Measurements from ENCODE around the gene KPNA3.

The KPNA3 gene

DNA sequence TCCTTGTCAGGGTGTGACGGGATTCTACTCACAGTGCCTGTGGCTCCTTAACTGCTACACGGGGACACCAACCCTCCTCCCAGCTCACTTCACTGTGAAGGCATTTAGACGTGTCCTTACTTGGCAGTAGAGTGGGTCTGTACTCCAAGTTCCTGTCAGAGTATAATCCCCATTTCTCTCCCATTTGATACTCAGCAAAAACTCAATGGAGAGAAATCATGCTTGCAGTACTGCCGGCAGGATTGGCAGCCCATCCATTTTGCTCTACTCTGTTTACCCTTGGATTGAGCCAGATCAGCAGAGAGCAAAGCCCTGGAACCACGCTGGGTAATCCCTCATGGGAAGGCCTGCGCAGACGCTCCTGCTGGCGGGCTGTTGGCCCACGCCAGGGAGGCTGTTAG lies 135.2 kb downstream of the KPNA3 start:
- Histone ChIP-seq H3K79me2 (ENCODE audit: insufficient read depth, low read length) (no peaks in the 10 kb centered on the region), H3K4me2 (ENCODE audit: low read depth, low read length, poor library complexity, severe bottlenecking) (no peak overlapping the region), H3K9me3 (ENCODE audit: insufficient read depth, low read depth, low read length) (no peaks in the 10 kb centered on the region), H3F3A (ENCODE audit: low read depth) (no peaks in the 10 kb centered on the region), H3K4me3 (ENCODE audit: low read length, poor library complexity, severe bottlenecking) (no peak overlapping the region), H3K9me2 (replicated peaks; ENCODE audit: low read depth, low read length) (no peaks in the 10 kb centered on the region), H3K36me3 (ENCODE audit: insufficient read depth, low read length) (peaks cover 27% of the 10 kb centered on the region; the same call in 1 of the 2 replicates), H3K4me1 (ENCODE audit: insufficient read depth, low read length, poor library complexity, severe bottlenecking) (no peaks in the 10 kb centered on the region), H2AFZ (ENCODE audit: low read length) (no peak overlapping the region), H3K9ac (ENCODE audit: low read depth, low read length, poor library complexity, severe bottlenecking) (no peak overlapping the region), H4K20me1 (ENCODE audit: insufficient read depth, low read length, poor library complexity, severe bottlenecking) (no peaks in the 10 kb centered on the region), H3K27me3 (ENCODE audit: insufficient read depth, low read length, poor library complexity, severe bottlenecking) (no peaks in the 10 kb centered on the region)
- no peak for TF ChIP-seq EZH2phosphoT487 (IDR thresholded peaks at IDR 0.05; ENCODE audit: borderline replicate concordance)
- TF ChIP-seq, protein P1, sequence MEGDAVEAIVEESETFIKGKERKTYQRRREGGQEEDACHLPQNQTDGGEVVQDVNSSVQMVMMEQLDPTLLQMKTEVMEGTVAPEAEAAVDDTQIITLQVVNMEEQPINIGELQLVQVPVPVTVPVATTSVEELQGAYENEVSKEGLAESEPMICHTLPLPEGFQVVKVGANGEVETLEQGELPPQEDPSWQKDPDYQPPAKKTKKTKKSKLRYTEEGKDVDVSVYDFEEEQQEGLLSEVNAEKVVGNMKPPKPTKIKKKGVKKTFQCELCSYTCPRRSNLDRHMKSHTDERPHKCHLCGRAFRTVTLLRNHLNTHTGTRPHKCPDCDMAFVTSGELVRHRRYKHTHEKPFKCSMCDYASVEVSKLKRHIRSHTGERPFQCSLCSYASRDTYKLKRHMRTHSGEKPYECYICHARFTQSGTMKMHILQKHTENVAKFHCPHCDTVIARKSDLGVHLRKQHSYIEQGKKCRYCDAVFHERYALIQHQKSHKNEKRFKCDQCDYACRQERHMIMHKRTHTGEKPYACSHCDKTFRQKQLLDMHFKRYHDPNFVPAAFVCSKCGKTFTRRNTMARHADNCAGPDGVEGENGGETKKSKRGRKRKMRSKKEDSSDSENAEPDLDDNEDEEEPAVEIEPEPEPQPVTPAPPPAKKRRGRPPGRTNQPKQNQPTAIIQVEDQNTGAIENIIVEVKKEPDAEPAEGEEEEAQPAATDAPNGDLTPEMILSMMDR (conservative IDR thresholded peaks at IDR 0.05; ENCODE audit: low read length): no peak

DNA sequence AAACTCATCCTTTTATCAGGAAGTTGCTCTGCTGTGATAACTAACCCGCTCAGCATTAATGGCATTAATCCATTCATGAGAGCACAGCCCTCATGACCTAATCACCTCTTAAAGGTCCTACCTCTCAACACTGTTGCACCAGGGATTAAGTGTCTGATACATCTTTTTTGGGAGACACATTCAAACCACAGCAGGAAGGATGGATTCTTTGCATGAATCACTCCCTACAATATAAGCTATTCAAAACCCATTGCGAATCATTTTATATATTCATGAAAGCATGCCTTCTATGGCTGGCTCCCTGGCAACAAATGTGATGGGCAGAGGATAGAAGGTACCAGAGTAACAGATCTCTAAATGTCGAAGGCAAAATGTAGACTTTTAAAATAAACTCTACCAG lies 136.6 kb downstream of the KPNA3 start:
- Histone ChIP-seq H3K9ac (ENCODE audit: low read depth, low read length, poor library complexity, severe bottlenecking) (no peak overlapping the region), H3K4me3 (ENCODE audit: low read length, poor library complexity, severe bottlenecking) (no peak overlapping the region), H3K4me2 (ENCODE audit: low read depth, low read length, poor library complexity, severe bottlenecking) (no peak overlapping the region), H3F3A (ENCODE audit: low read depth) (no peaks in the 10 kb centered on the region), H3K9me3 (ENCODE audit: insufficient read depth, low read depth, low read length) (no peaks in the 10 kb centered on the region), H3K9me2 (replicated peaks; ENCODE audit: low read depth, low read length) (no peaks in the 10 kb centered on the region), H3K4me1 (ENCODE audit: insufficient read depth, low read length, poor library complexity, severe bottlenecking) (no peaks in the 10 kb centered on the region), H3K36me3 (ENCODE audit: insufficient read depth, low read length) (peaks cover 14% of the 10 kb centered on the region; the same call in 1 of the 2 replicates), H3K27me3 (ENCODE audit: insufficient read depth, low read length, poor library complexity, severe bottlenecking) (no peaks in the 10 kb centered on the region), H4K20me1 (ENCODE audit: insufficient read depth, low read length, poor library complexity, severe bottlenecking) (no peaks in the 10 kb centered on the region), H3K79me2 (ENCODE audit: insufficient read depth, low read length) (no peaks in the 10 kb centered on the region), H2AFZ (ENCODE audit: low read length) (no peak overlapping the region)
- no peak for TF ChIP-seq EZH2phosphoT487 (IDR thresholded peaks at IDR 0.05; ENCODE audit: borderline replicate concordance)
- TF ChIP-seq, protein P1 (conservative IDR thresholded peaks at IDR 0.05; ENCODE audit: low read length): no peak

DNA sequence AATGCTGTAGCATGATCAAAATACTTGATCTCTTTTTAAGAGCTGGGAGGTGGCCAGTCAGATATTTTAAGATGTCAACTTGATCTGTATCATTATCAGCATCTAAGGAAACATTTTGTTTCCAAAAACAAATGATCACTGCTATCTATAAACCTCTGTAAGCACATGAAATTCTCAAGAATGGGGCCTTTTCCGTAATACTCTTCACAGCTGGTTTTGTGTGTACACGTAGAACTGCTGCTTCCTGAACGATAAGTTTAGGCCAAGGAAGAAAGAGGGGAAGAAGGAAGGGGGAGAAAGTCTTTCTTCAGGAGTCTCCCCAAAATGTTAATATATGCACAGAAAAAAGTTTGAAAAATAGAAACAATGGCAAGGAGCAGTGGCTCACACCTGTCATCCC lies 138.5 kb downstream of the KPNA3 start:
- Histone ChIP-seq H3K36me3 (ENCODE audit: insufficient read depth, low read length) (no peaks in the 10 kb centered on the region), H2AFZ (ENCODE audit: low read length) (no peak overlapping the region), H3K4me1 (ENCODE audit: insufficient read depth, low read length, poor library complexity, severe bottlenecking) (no peaks in the 10 kb centered on the region), H3K9ac (ENCODE audit: low read depth, low read length, poor library complexity, severe bottlenecking) (no peak overlapping the region), H3K4me3 (ENCODE audit: low read length, poor library complexity, severe bottlenecking) (no peak overlapping the region), H3K9me2 (replicated peaks; ENCODE audit: low read depth, low read length) (no peaks in the 10 kb centered on the region), H3F3A (ENCODE audit: low read depth) (no peaks in the 10 kb centered on the region), H3K9me3 (ENCODE audit: insufficient read depth, low read depth, low read length) (no peaks in the 10 kb centered on the region), H3K27me3 (ENCODE audit: insufficient read depth, low read length, poor library complexity, severe bottlenecking) (no peaks in the 10 kb centered on the region), H3K4me2 (ENCODE audit: low read depth, low read length, poor library complexity, severe bottlenecking) (no peak overlapping the region), H4K20me1 (ENCODE audit: insufficient read depth, low read length, poor library complexity, severe bottlenecking) (no peaks in the 10 kb centered on the region), H3K79me2 (ENCODE audit: insufficient read depth, low read length) (no peaks in the 10 kb centered on the region)
- TF ChIP-seq EZH2phosphoT487 (IDR thresholded peaks at IDR 0.05; ENCODE audit: borderline replicate concordance): no peak
- TF ChIP-seq, protein P1 (conservative IDR thresholded peaks at IDR 0.05; ENCODE audit: low read length): no peak

Data from Loucy (cell line).